ACHN (cell line): ENCODE results near the gene ADGRB3.

Experiments used
- DNase-seq: peaks from one replicate; pipeline ENCODE4 v3.0.0-alpha.2; 2015
- in situ Hi-C: cut with HindIII; loops from 2 replicates; pipeline ENCODE4 v1.10.0; 2017; ENCODE audit warnings: low sequenced_read_pairs, low pct_ligation_motif_present, low pct_unique_long_range_greater_than_20kb

Gene ADGRB3

DNA sequence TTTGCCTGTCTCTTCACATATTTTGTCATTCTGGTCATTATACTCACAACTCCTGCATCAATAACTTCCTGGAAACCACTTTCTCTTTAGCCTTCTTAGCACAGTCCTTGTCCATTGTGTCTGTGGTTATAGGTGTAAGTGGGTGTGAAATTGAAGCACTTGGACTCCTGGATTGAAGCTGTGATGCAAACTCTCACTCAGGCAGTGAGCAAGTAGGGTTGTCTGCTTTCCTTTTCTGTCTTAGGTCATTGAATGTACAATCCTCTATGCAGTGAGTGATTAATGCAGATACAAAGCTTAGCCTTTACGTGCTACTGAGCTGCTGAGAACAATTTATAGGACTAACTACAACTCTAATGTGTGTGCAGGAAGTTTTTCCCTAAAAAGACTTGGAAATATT lies 54.8 kb downstream of the ADGRB3 start:
- no peak for DNase-seq
- in situ Hi-C loops = no loop called here

- no peak for DNase-seq
- in situ Hi-C loops = no loop called here
These were observed 56.0 kb downstream of the ADGRB3 start for GRCh38 chr6:68691120-68691519.

- DNase-seq = no peak
- in situ Hi-C loops = no loop called here
These were observed 58.2 kb downstream of the ADGRB3 start for GRCh38 chr6:68693271-68693670.

DNA sequence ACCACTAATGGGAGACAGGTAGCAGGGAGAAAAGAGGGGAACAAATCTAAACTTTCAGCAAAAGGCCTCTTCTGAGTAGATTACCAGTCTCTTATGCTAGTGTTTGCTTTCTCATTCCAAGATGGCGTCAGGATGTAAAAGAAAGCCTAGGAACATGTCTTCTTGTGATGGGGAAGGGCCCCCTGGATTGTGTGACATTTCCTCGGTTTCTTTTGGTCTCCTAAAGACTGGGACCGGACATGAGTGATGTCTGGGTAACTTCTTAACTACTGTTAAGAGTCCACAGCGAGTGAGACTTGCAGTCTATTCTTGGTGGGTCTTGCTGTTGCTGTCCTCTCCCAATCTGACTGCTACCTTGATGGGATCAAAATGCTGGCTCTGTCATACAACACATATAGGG lies 60.3 kb downstream of the ADGRB3 start:
- DNase-seq = no peak
- in situ Hi-C loops = no loop called here

DNA sequence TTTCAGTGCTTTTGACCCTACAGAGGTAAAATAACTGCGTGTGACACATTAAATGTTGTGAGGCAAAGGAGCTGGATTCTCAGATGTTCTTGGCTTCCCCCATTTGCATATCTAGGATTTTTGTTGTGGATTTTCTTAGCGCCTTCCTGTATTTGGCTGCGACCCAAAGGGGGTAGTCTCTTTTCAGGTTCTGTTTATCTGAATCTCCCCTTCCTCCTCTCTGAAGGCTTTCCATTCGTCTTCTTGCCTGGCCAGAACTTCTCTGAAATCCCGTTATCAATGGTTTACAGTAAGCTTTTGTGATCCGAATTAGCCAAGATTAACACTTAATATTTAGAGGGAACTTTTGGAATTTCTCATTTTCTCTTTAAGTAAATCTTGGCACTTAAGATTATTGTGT lies 60.8 kb downstream of the ADGRB3 start:
- no peak for DNase-seq
- in situ Hi-C loops = no loop called here

DNA sequence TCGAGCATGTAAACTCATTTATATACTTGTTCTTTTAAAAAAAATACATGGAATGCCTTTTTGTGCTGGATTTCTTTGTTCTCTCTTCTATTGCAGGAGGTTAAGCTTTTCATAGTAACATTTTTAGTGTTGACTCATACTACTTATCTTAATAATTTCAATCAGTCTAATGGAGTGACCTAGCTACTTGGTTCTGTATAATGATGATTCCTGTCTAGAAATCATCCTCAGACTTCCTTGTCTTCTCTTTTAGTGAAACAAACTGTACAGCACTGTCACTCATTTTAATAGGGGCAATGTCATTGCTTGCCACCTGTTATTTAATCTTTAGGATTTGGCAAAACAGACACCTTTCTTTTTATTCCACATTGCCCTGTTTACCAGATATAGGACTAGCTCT lies 62.3 kb downstream of the ADGRB3 start:
- DNase-seq = no peak
- in situ Hi-C loops = no loop called here

DNA sequence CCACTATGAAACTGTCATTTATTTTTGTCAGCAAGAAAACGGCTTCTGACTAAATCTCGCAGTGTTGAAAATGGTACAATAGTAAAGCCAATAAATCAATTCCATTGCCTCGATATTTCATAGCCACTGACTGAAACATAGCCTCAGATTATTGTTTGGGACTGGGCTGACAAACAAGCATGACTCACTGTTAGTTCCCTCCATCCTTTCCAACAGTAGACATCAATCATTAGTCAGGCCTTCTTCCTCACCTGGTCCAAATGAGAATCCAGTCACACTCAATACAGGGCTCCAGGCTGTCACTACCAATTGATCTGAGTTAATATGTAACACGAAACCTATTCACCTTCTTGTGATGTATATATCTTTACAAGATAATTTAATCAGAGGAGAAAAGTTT lies 66.1 kb downstream of the ADGRB3 start:
- in situ Hi-C loops = no loop called here
- no peak for DNase-seq

GRCh38 chr6:68704485-68704884 lies 69.4 kb downstream of the ADGRB3 start:
- DNase-seq = no peak
- in situ Hi-C loops = no loop called here

DNA sequence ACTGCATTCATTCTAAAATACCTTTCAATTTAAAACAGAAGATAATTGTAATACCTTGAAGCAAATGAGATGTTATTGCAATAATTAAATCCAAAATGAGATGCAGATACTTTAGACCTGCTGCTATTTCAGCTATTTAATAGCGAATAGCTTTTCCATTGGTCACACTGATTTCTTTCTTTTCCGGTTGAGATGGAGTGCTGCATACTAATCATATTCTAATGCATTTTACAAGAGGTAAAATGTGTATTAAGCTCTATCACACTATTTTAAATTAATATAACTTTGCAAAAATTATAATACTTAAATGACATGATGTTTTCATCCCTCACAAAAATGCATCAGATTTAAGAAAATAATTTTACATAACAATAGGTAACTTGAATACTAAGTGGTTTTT lies 74.0 kb downstream of the ADGRB3 start:
- in situ Hi-C loops = no loop called here
- no peak for DNase-seq

DNA sequence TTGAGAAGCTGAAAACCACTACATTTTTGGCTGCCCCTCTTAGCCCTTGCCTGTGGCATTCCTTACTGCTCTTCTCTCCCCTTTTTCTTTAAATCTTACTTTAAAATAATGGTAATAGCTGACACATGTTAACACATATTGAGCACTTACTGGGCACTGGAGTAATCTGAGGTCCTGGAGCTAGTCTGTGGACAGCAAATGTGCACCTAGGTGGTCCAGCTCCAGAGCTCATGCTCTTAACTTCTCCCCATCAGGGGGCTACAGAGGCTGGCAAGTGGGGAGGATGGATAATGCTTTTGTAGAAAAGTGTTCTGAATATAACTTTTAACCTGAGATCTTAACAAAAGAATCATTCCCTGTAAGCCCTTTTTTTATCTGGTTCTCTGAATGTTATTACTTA lies 74.8 kb downstream of the ADGRB3 start:
- DNase-seq = no peak

GRCh38 chr6:68710496-68710895 lies 75.4 kb downstream of the ADGRB3 start:
- in situ Hi-C loops = no loop called here
- DNase-seq = no peak

More for the DNA sequence above, 74.8 kb downstream of the ADGRB3 start:
- in situ Hi-C loops = no loop called here

GRCh38 chr6:68710916-68711315 lies 75.8 kb downstream of the ADGRB3 start:
- in situ Hi-C loops = no loop called here
- no peak for DNase-seq

DNA sequence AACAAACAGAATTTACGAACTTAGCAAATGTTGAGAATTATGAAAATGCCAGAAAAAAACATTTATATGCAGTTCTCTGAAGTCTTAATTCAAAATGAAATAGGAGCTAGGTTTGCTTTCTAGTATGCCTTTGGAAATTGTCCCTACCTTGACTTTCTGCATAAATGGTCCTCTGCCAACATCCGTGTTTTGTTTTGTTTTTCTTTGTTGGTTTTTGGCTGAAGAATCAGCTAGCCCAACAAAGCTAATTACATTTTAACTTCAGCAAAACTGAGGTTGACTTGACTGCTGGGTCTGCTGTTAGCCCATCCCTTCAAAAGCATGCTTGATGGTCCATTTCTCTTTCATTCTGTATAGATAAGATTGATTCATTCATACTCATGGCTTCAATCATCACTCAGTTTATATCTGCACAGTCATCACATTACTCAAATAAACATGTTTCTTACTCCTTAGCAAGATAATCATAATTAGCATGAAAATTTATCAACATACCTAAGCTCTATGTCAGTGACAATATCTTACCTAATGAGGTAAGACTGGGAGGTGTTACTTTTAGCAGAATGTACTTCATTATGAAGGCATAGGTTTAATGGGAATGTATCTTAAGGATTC lies 76.4 kb downstream of the ADGRB3 start:
- in situ Hi-C loops = no loop called here
- no peak for DNase-seq

DNA sequence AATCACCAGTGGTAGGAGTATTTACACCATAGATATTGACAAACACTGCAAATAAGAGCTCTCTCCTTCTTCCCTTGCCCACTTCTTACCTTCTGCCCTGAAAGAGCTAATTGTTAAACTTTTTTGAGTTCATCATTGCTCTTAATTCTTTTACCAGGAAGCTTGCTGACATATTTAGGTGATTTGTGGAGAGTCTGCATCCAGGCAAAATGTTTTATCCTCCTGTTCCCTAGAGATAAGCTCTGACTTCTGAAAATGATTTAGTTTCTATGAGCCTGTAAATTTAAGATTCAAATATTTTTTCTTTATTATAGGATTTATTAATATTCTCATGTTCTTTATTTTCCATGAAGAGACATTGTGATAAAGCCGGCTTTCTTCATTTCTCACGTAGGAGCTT lies 81.5 kb downstream of the ADGRB3 start:
- in situ Hi-C loops = no loop called here
- DNase-seq = no peak

- no peak for DNase-seq
- in situ Hi-C loops = no loop called here
These were observed 83.4 kb downstream of the ADGRB3 start for GRCh38 chr6:68718385-68719073.

GRCh38 chr6:68719761-68720160 lies 84.7 kb downstream of the ADGRB3 start:
- in situ Hi-C loops = no loop called here
- DNase-seq = no peak

DNA sequence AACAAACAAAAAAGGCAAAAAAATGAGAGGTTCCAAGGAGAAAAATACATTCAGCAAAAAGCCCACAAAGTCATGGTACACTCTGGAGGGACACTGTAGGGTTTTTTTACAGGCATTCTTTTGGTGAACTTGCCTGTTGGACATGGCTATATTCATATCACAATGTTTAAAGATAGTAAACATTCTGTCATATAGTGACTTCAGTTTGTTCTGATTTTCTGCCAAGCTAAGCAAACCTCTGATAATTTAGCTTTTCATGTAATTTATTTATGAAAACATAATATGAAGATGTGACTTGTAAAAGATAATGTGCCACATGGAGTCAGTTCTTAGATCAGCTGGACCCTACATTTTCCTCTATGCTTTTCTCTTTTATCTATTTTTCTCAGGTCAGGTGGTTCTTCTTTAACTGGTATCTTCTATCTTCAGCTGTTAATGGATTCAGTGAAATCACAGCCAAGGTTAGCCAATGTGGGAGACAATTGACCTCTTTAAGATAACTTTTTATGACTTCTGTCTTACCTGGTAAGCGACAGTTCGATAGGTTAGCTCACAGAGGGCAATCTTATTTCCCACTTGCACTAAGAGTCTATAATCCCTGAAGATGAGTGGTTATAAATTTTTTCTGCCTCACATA lies 87.9 kb downstream of the ADGRB3 start:
- in situ Hi-C loops = no loop called here
- no peak for DNase-seq

- in situ Hi-C loops = no loop called here
- DNase-seq = no peak
These were observed 89.0 kb downstream of the ADGRB3 start for GRCh38 chr6:68724060-68724459.

- no peak for DNase-seq
These were observed 91.3 kb downstream of the ADGRB3 start for GRCh38 chr6:68726337-68726736.

DNA sequence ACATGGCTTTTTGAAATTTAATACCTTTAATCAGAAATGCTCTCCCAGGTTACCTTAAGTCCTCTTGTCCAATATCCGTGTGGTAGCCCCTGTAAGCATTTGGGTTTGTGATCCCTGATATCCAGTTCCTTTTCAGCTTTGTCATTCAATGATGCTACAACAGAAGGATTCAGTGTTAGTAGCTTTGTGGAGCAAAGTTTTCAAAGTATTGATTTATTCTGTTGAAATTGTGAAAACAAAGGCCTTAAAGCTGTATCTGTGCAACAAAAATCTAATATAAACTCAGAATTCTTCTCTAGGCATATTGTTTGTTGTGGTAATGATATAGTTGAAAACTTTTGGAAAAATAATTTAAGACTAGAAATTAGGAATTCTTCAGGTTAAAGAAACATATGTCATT lies 91.9 kb downstream of the ADGRB3 start:
- DNase-seq = no peak
- in situ Hi-C loops = no loop called here

More at GRCh38 chr6:68726337-68726736, 91.3 kb downstream of the ADGRB3 start:
- in situ Hi-C loops = no loop called here
